GM23338 (cell line): ENCODE results near the gene PRAMEF1.

Experiments used
- CTCF ChIP-seq, 2 experiments: fragments of 200-600 bp in 1 of 2; sonication (generic) in 1 of 2; conservative IDR thresholded peaks; 2 replicates each; pipeline versions ENCODE4 v1.5.1 to v1.6.1; 2016 to 2017; ENCODE audit warnings: antibody characterized with exemption in 2 of 2, low read depth in 2 of 2, mild to moderate bottlenecking in 2 of 2, moderate library complexity in 1 of 2
- REST ChIP-seq: IDR thresholded peaks from one replicate; pipeline ENCODE4 v1.6.1; 2018; ENCODE audit warnings: antibody characterized with exemption; ENCODE audit not compliant: unreplicated experiment

DNA sequence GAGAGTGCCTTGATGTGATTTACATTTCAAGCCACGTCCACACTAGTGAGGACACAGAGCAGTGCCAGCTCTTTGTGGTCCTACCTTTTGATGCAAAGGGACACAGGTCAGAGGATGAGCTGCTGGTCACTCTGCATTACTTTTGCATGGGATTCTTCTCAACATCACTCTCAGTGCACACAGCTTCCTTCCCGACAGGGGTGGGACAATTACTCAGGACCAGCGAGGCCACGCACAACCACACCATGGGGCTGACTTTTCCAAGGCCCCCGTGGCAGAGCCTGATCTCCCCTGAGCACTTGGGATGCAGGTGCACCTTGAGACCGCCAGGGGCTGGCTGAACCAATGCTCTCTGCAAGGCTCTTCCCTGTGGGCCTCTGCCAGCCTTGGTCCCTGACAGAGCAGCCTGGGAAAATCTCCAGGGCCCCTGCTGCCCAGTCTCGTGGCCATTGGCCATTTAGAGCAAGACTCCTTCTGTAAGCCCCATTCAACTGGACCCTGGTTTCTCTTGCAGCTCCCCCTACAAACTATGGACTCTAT, 30.9 kb upstream of the PRAMEF1 start:
- TF ChIP-seq REST (no peak), CTCF (conservative IDR thresholded peaks at IDR 0.05; ENCODE audit: low read depth in 2 of 2) (peak; percentile 45 to 58)
